ENCODE results near the gene CHRD.

The CHRD gene

DNA sequence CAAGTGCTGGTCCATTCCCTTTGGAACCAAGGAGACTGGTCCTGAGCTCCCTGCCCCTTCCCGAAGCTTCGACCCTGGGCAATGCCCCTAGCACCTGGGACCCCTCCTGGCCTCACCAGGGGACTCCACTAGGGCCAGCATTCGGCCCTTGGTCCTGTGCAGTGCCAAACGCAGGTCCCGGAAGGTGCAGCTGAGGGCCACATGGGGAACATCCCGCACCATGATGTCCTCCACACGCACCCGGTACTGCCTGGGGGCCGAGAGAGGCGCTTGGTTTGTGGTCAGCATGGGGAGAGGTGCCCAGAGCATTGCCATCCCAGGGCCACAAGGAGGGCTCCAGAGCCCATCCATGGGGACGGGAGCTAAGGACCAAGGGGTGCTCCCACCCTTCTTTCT lies 26.3 kb upstream of the CHRD start:
- TF ChIP-seq, protein P1, sequence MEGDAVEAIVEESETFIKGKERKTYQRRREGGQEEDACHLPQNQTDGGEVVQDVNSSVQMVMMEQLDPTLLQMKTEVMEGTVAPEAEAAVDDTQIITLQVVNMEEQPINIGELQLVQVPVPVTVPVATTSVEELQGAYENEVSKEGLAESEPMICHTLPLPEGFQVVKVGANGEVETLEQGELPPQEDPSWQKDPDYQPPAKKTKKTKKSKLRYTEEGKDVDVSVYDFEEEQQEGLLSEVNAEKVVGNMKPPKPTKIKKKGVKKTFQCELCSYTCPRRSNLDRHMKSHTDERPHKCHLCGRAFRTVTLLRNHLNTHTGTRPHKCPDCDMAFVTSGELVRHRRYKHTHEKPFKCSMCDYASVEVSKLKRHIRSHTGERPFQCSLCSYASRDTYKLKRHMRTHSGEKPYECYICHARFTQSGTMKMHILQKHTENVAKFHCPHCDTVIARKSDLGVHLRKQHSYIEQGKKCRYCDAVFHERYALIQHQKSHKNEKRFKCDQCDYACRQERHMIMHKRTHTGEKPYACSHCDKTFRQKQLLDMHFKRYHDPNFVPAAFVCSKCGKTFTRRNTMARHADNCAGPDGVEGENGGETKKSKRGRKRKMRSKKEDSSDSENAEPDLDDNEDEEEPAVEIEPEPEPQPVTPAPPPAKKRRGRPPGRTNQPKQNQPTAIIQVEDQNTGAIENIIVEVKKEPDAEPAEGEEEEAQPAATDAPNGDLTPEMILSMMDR (IDR thresholded peaks at IDR 0.05; ENCODE audit: low read depth, low read length, missing control alignments): no peak
- H3K4me3 ChIP-seq (ENCODE audit: low read depth, low read length): no peak overlapping the region
- DNase-seq (ENCODE audit: low read depth): no peak

- TF ChIP-seq, protein P1 (IDR thresholded peaks at IDR 0.05; ENCODE audit: low read depth, low read length, missing control alignments): peak; percentile 82
- H3K4me3 ChIP-seq (ENCODE audit: low read depth, low read length): no peak overlapping the region
- DNase-seq (ENCODE audit: low read depth): no peak
These were observed 25.6 kb upstream of the CHRD start for GRCh38 chr3:184354121-184354728.

GRCh38 chr3:184354754-184355153 lies 25.1 kb upstream of the CHRD start:
- H3K4me3 ChIP-seq (ENCODE audit: low read depth, low read length): no peak overlapping the region
- no peak for DNase-seq (ENCODE audit: low read depth)
- TF ChIP-seq, protein P1 (IDR thresholded peaks at IDR 0.05; ENCODE audit: low read depth, low read length, missing control alignments): no peak

- no peak for DNase-seq (ENCODE audit: low read depth)
- TF ChIP-seq, protein P1 (IDR thresholded peaks at IDR 0.05; ENCODE audit: low read depth, low read length, missing control alignments): no peak
- no peak overlapping the region for H3K4me3 ChIP-seq (ENCODE audit: low read depth, low read length)
These were observed 24.4 kb upstream of the CHRD start for GRCh38 chr3:184355261-184356040.

- TF ChIP-seq, protein P1 (IDR thresholded peaks at IDR 0.05; ENCODE audit: low read depth, low read length, missing control alignments): no peak
- H3K4me3 ChIP-seq (ENCODE audit: low read depth, low read length): no peak overlapping the region
- no peak for DNase-seq (ENCODE audit: low read depth)
These were observed 22.4 kb upstream of the CHRD start for GRCh38 chr3:184357248-184358123.

- TF ChIP-seq, protein P1 (IDR thresholded peaks at IDR 0.05; ENCODE audit: low read depth, low read length, missing control alignments): no peak
- no peak overlapping the region for H3K4me3 ChIP-seq (ENCODE audit: low read depth, low read length)
- no peak for DNase-seq (ENCODE audit: low read depth)
These were observed 21.6 kb upstream of the CHRD start for GRCh38 chr3:184358124-184358767.

All from GM12864 (cell line).